Panc1 (cell line): ENCODE data around the gene C3orf33. TPM values are rescaled to one million over a fixed set of nuclear protein-coding genes. Genes with fewer than 3 reads are reported as not detected.
"Not testable (repeated sequence)": the region's sequence is repeated elsewhere in the genome, so short reads cannot be mapped to it uniquely, and the experiment has no call there.

Experiments
- ATAC-seq: fragments of 200-7000 bp; cut with Tn5 transposase; 2 replicates; pipeline ENCODE4 v1.9.1; 2020; ENCODE audit warnings: mild to moderate bottlenecking, moderate library complexity
- BruUV-seq: library from RNA; stranded (reverse); fragments of 400-500 nt; replicated peaks from 2 replicates; lab custom pipeline; 2021; lab: Mats Ljungman, UMichigan
- CTCF ChIA-PET: fragments of 300-600 bp; sonication (Branson Sonifier 250); formaldehyde crosslinking; loops from one replicate; lab custom pipeline; 2022; ENCODE audit warnings: antibody characterized with exemption; lab: Charles Lee
- POLR2A ChIA-PET: fragments of 300-600 bp; sonication (Branson Sonifier 250); formaldehyde crosslinking; loops from one replicate; lab custom pipeline; 2022; ENCODE audit warnings: antibody characterized with exemption; lab: Charles Lee
- DNase-seq: peaks from one replicate; pipeline ENCODE4 v3.0.0-alpha.2; 2010; ENCODE audit warnings: low read depth, low spot score
- H3K27ac ChIP-seq: 2 replicates; pipeline ENCODE4 v1.5.1; 2011; ENCODE audit warnings: mild to moderate bottlenecking, low read length, inconsistent platforms
- H3K27me3 ChIP-seq: fragments of 200-500 bp; sonication (Bioruptor generic); 2 replicates; pipeline ENCODE4 v1.6.0; 2014; ENCODE audit warnings: low read length, inconsistent platforms; ENCODE audit not compliant: control insufficient read depth, insufficient read depth
- H3K36me3 ChIP-seq: fragments of 200-500 bp; sonication (Bioruptor generic); 2 replicates; pipeline ENCODE4 v1.5.1; 2014; ENCODE audit warnings: inconsistent platforms, mild to moderate bottlenecking, low read length, moderate library complexity; ENCODE audit not compliant: control insufficient read depth, insufficient read depth
- H3K4me1 ChIP-seq: 2 replicates; pipeline ENCODE4 v1.5.1; 2011; ENCODE audit warnings: inconsistent platforms, mild to moderate bottlenecking, low read length, moderate library complexity; ENCODE audit not compliant: control insufficient read depth, insufficient read depth
- H3K4me3 ChIP-seq, 2 experiments: 2 replicates each; pipeline ENCODE4 v1.5.1; 2011 to 2012; ENCODE audit warnings: low read depth in 2 of 2, low read length in 2 of 2, mild to moderate bottlenecking in 2 of 2, inconsistent platforms in 1 of 2, moderate library complexity in 1 of 2
- H3K9me3 ChIP-seq: fragments of 200-500 bp; sonication (Bioruptor generic); 2 replicates; pipeline ENCODE4 v1.5.1; 2014; ENCODE audit warnings: low read depth, mild to moderate bottlenecking, inconsistent platforms, low read length, moderate library complexity; ENCODE audit not compliant: control insufficient read depth, insufficient read depth
- POLR2AphosphoS5 ChIP-seq: IDR thresholded peaks from 2 replicates; pipeline ENCODE4 v1.6.1; 2012; ENCODE audit warnings: mild to moderate bottlenecking, low read depth, low read length, moderate library complexity
- SIN3A ChIP-seq: IDR thresholded peaks from 2 replicates; pipeline ENCODE4 v1.6.1; 2012; ENCODE audit warnings: low read depth, mild to moderate bottlenecking, low read length, moderate library complexity, borderline replicate concordance; ENCODE audit not compliant: insufficient read depth
- TCF7L2 ChIP-seq: IDR thresholded peaks from 2 replicates; pipeline ENCODE4 v1.6.1; 2011; ENCODE audit warnings: mild to moderate bottlenecking, low read depth, low read length, inconsistent platforms
- in situ Hi-C: cut with HindIII; loops from 2 replicates; pipeline ENCODE4 v1.10.0; 2016; ENCODE audit warnings: low sequenced_read_pairs, low pct_unique_long_range_greater_than_20kb
- intact Hi-C: fragments of 100-400 bp; cut with micrococcal nuclease; formaldehyde crosslinking; loops from one replicate; pipeline ENCODE4 v1.10.0; 2022; ENCODE audit not compliant: unreplicated experiment
- total RNA-seq: library from RNA; stranded (reverse); gene quantifications from one replicate; pipeline ENCODE4 v1.2.1, GENCODE V29; 2021; ENCODE audit not compliant: unreplicated experiment
- TF ChIP-seq, protein P1 (sequence below), 2 experiments: IDR thresholded peaks; 2 replicates each; pipeline ENCODE4 v1.6.1; 2011 to 2012; ENCODE audit warnings: low read depth in 2 of 2, control low read depth in 1 of 2, low read length in 1 of 2, mild to moderate bottlenecking in 1 of 2, moderate library complexity in 1 of 2; ENCODE audit not compliant: insufficient read depth in 1 of 2
- TF ChIP-seq, protein P2 (sequence below): fragments of 450-650 bp; IDR thresholded peaks from 2 replicates; pipeline ENCODE4 v1.5.1; 2017; ENCODE audit warnings: mild to moderate bottlenecking

Gene C3orf33
- total RNA-seq, 1 experiment from 2014 or later, result 3.2 TPM

DNA sequence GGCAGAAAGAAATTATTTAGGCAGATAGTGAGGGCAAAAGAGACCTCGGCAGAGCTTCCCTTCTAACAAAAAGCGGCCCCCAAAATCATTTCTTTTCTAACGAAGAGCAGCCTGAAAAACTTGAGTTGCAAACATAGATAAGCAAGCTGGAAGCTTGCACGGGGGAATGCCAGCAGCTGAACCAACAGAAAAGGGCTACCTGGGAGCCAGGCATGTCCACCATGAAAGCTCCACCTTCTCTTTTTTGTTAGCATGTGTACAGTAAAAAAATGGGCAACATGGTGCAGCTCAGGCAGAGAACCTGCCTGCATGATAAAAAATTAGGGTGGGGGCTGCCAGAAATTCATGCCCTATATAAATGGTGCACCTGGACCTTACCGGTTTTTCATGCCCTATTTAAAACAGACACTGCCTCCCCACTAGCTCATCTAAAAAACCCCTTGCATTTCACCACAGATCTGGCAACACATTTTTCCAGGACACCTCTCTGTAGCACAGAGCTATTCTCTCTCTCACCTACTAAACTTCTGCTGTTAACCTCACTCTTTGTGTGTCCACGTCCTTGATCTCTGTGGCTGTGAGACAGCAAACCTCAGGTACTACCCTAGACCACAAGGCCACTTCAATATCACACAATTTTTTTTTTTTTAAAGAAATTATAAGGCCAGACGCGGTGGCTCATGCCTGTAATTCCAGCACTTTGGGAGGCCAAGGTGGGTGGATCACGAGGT is 29.4 kb upstream of the C3orf33 start:
- no TSS peak for BruUV-seq
- intact Hi-C loops, result no loop called here

DNA sequence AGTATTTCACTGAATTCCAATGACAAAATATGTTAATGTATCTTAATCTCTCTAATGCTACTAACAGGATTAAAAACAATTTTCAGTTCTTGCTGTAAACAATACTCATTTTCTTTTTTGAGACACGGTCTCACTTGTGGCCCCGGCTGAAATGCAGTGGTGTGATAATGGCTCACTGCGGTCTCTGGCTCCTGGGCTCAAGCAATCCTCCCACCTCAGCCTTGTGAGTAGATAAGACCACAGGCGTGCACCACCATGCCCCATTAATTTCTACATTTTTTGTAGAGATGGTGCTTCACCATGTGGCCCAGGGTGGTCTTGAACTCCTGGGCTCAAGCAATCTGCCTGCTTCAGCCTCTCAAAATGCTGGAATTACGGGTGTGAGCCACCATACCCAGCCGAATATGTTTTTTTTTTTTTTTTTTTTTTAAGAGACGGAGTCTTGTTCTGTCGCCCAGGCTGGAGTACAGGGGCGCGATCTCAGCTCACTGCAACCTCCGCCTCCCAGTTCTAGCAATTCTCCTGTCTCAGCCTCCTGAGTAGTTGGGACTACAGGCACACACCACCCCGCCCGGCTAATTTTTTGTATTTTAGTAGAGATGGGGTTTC is 22.5 kb upstream of the C3orf33 start:
- H3K27me3 ChIP-seq, intact Hi-C loops, DNase-seq, H3K4me3 ChIP-seq, in situ Hi-C loops, H3K36me3 ChIP-seq, H3K27ac ChIP-seq, ATAC-seq, H3K9me3 ChIP-seq, H3K4me1 ChIP-seq, POLR2A ChIA-PET, BruUV-seq: not testable (repeated sequence)
- CTCF ChIA-PET, result interaction anchor here (1.4 kb wide), 1 partner anchor 23 kb away, joined by 5 read pairs; the partner anchor contains the start of gene C3orf33

More for the DNA sequence above, 29.4 kb upstream of the C3orf33 start:
- CTCF ChIA-PET, result no interaction called here
- DNase-seq, result no peak
- H3K4me3 ChIP-seq, result no peak overlapping the region
- TF ChIP-seq TCF7L2 (no peak), SIN3A (no peak), POLR2AphosphoS5 (no peak)
- TF ChIP-seq, protein P1, sequence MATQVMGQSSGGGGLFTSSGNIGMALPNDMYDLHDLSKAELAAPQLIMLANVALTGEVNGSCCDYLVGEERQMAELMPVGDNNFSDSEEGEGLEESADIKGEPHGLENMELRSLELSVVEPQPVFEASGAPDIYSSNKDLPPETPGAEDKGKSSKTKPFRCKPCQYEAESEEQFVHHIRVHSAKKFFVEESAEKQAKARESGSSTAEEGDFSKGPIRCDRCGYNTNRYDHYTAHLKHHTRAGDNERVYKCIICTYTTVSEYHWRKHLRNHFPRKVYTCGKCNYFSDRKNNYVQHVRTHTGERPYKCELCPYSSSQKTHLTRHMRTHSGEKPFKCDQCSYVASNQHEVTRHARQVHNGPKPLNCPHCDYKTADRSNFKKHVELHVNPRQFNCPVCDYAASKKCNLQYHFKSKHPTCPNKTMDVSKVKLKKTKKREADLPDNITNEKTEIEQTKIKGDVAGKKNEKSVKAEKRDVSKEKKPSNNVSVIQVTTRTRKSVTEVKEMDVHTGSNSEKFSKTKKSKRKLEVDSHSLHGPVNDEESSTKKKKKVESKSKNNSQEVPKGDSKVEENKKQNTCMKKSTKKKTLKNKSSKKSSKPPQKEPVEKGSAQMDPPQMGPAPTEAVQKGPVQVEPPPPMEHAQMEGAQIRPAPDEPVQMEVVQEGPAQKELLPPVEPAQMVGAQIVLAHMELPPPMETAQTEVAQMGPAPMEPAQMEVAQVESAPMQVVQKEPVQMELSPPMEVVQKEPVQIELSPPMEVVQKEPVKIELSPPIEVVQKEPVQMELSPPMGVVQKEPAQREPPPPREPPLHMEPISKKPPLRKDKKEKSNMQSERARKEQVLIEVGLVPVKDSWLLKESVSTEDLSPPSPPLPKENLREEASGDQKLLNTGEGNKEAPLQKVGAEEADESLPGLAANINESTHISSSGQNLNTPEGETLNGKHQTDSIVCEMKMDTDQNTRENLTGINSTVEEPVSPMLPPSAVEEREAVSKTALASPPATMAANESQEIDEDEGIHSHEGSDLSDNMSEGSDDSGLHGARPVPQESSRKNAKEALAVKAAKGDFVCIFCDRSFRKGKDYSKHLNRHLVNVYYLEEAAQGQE (IDR thresholded peaks at IDR 0.05; ENCODE audit: insufficient read depth in 1 of 2, low read depth in 2 of 2, low read length in 1 of 2), result no peak
- POLR2A ChIA-PET, result interaction anchor here (0.7 kb wide), 1 partner anchor 14 kb away, joined by 5 read pairs; no protein-coding TSS in a partner anchor
- H3K9me3 ChIP-seq, result no peaks in the 10 kb centered on the region
- no peaks in the 10 kb centered on the region for H3K27me3 ChIP-seq
- no peak overlapping the region for H3K27ac ChIP-seq
- no peak; the same call in 1 of the 2 replicates for ATAC-seq
- in situ Hi-C loops, result no loop called here
- 0 out of 2 replicates have a peak, but pooled peaks cover 3% of the 10 kb centered on the region for H3K36me3 ChIP-seq
- H3K4me1 ChIP-seq, result no peaks in the 10 kb centered on the region

DNA sequence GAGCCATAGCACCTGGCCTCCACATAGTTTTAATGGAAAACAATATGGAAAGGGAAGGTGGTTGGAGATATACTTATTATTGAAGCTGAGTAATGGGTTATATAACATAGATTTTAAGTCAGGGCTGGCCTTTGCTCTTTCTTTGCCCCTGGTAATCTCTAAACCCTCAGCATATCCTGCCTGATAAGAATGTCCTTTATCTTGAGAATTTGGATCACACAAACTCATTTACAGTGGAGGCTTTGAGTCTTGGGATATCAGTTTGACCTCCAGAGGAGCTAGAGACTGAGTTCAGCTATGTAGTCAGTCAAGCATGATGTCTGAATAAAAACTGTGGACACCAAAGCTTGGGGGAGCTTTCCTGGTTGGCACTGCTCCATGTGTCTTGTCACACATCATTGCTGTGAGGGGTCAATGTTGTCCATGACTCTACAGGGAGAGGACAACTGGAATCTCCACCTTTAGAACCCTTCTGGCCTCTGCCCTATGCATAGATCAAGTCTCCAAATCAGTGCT is 9.0 kb upstream of the C3orf33 start:
- DNase-seq (no peak), ATAC-seq (no peak)
- BruUV-seq, result no TSS peak
- TF ChIP-seq, protein P1 (IDR thresholded peaks at IDR 0.05; ENCODE audit: insufficient read depth in 1 of 2, low read depth in 2 of 2, low read length in 1 of 2), result no peak
- no peak for TF ChIP-seq POLR2AphosphoS5
- TF ChIP-seq, protein P2, sequence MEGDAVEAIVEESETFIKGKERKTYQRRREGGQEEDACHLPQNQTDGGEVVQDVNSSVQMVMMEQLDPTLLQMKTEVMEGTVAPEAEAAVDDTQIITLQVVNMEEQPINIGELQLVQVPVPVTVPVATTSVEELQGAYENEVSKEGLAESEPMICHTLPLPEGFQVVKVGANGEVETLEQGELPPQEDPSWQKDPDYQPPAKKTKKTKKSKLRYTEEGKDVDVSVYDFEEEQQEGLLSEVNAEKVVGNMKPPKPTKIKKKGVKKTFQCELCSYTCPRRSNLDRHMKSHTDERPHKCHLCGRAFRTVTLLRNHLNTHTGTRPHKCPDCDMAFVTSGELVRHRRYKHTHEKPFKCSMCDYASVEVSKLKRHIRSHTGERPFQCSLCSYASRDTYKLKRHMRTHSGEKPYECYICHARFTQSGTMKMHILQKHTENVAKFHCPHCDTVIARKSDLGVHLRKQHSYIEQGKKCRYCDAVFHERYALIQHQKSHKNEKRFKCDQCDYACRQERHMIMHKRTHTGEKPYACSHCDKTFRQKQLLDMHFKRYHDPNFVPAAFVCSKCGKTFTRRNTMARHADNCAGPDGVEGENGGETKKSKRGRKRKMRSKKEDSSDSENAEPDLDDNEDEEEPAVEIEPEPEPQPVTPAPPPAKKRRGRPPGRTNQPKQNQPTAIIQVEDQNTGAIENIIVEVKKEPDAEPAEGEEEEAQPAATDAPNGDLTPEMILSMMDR, result no peak
- TF ChIP-seq SIN3A, result no peak
- no peak for TF ChIP-seq TCF7L2
- intact Hi-C loops, result no loop called here
- no peaks in the 10 kb centered on the region for H3K36me3 ChIP-seq
- no peaks in the 10 kb centered on the region for H3K27me3 ChIP-seq
- no peak overlapping the region for H3K4me3 ChIP-seq
- no peaks in the 10 kb centered on the region for H3K9me3 ChIP-seq
- H3K4me1 ChIP-seq, result no peaks in the 10 kb centered on the region
- H3K27ac ChIP-seq, result no peak overlapping the region
- POLR2A ChIA-PET, result no interaction called here
- CTCF ChIA-PET, result interaction anchor here (1.6 to 1.8 kb wide), 2 partner anchors 8 to 9 kb away, joined by 6 read pairs; partner anchors contain the start of gene C3orf33
- in situ Hi-C loops, result no loop called here

DNA sequence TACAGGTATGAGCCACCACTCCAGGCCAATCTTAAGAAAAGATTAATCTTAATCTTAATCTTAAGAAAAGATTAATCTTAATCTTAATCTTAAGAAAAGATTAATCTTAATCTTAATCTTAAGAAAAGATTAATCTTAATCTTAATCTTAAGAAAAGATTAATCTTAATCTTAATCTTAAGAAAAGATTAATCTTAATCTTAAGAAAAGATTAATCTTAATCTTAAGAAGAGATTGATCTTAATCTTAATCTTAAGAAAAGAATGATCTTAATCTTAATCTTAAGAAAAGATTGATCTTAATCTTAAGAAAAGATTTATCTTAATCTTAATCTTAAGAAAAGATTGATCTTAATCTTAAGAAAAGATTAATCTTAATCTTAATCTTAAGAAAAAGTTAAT is 7.1 kb upstream of the C3orf33 start:
- in situ Hi-C loops, H3K4me1 ChIP-seq, ATAC-seq, H3K27me3 ChIP-seq, H3K27ac ChIP-seq, H3K9me3 ChIP-seq, H3K36me3 ChIP-seq, H3K4me3 ChIP-seq, CTCF ChIA-PET, intact Hi-C loops, POLR2A ChIA-PET, BruUV-seq, DNase-seq: not testable (repeated sequence)
